PC-3 (cell line): Measurements from ENCODE around the gene DMRT1. TPM values are rescaled to one million over a fixed set of nuclear protein-coding genes. Genes with fewer than 3 reads are reported as not detected.

ENCODE experiments used
- total RNA-seq: library from RNA; depleted of rRNA; stranded (reverse); fragments of >200 nt; gene quantifications from 2 replicates; pipeline ENCODE4 v1.2.3, GENCODE V29; 2014; rRNA removed

The DMRT1 gene
- total RNA-seq, 1 experiment from 2014 or later, result 0.04 TPM

Other genes starting within 250 kb of the DMRT1 start
- not detected in 2 replicates for gene DMRT3, start 135.0 kb downstream of the DMRT1 start, total RNA-seq
- gene DMRT2, start 208.7 kb downstream of the DMRT1 start, total RNA-seq, result not detected in 2 replicates